ENCODE measurements around the gene TMEM132E. TPM values are rescaled to one million over a fixed set of nuclear protein-coding genes. Genes with fewer than 3 reads are reported as not detected.

TMEM132E gene
- total RNA-seq, 2 donors from 2014 or later, result 0.24 to 0.26 TPM

DNA sequence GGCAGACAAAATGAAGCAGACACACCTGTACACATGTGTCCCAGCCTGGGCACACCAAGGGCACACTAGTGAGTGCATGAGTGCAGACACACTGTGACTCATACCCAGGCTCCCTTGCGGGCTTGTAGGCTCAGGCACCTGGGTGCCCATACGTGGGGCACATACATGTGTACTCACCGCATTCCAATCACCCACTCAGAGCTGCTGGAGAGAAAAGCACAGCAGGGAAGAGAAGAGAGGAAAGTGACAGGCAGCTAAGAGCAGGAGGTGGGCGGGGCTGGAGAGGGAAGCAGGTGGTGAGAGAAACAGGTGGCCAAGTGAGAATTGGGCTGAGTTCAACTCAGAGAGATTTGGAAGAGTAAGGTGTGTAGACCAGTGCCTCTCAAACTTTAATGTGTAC lies 54.0 kb downstream of the TMEM132E start:
- Histone ChIP-seq H3K27me3 (no peaks in the 10 kb centered on the region), H3K4me1 (peaks cover 0 to 8% of the 10 kb centered on the region in 2 donors), H3K36me3 (no peaks in the 10 kb centered on the region), H3K9me3 (no peaks in the 10 kb centered on the region), H3K4me3 (no peak overlapping the region), H3K27ac (no peak overlapping the region)
- TF ChIP-seq, protein P1, sequence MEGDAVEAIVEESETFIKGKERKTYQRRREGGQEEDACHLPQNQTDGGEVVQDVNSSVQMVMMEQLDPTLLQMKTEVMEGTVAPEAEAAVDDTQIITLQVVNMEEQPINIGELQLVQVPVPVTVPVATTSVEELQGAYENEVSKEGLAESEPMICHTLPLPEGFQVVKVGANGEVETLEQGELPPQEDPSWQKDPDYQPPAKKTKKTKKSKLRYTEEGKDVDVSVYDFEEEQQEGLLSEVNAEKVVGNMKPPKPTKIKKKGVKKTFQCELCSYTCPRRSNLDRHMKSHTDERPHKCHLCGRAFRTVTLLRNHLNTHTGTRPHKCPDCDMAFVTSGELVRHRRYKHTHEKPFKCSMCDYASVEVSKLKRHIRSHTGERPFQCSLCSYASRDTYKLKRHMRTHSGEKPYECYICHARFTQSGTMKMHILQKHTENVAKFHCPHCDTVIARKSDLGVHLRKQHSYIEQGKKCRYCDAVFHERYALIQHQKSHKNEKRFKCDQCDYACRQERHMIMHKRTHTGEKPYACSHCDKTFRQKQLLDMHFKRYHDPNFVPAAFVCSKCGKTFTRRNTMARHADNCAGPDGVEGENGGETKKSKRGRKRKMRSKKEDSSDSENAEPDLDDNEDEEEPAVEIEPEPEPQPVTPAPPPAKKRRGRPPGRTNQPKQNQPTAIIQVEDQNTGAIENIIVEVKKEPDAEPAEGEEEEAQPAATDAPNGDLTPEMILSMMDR (IDR thresholded peaks at IDR 0.05), result no peak
- DNase-seq (ENCODE audit: low spot score), result no peak

DNA sequence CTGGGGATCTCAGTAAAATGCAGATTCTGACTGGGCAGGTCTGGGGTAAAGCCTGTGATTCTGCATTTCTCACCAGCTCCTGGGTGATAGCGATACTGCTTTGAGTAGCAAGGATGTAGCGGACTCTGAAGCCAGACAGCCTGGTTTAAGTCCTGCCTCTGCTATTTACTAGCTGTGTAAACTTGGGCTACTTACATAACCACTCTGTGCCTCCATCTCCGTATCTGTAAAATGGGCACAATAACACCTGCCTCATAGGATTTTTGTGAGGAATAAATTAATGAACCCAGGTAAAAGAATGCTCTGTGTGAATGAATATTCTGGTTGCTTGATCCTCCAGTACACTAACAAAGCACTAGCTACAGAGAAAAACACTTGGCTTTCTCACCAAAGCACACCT lies 54.4 kb downstream of the TMEM132E start:
- DNase-seq (ENCODE audit: low spot score), result no peak
- peaks cover 0 to 8% of the 10 kb centered on the region in 2 donors for H3K4me1 ChIP-seq
- no peaks in the 10 kb centered on the region for H3K27me3 ChIP-seq
- H3K9me3 ChIP-seq, result no peaks in the 10 kb centered on the region
- H3K4me3 ChIP-seq, result no peak overlapping the region
- H3K36me3 ChIP-seq, result no peaks in the 10 kb centered on the region
- no peak overlapping the region for H3K27ac ChIP-seq
- TF ChIP-seq, protein P1 (IDR thresholded peaks at IDR 0.05), result no peak

DNA sequence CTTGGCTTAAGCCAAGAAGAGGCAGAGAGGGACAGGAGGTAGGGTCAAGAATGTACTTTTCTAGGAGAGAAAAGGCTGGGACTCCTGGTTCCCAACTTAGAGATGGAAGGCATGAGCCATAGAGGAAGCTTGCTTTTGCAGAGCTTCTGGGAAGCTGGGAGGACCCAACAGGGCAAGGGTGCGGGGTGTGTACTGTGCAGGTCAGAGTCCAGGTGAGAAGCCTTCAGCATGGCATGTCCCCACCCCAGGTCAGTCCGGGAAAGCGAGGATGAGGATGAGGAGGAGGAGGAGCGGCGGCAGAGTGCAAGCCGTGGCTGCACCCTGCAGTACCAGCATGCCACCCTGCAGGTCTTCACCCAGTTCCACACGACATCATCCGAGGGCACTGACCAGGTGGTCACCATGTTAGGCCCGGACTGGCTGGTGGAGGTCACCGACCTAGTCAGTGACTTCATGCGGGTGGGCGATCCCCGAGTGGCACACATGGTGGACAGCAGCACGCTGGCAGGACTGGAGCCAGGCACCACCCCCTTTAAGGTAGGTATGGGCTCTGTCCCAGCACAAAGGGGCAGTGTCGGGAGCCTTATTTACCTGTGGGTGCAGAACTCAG lies 55.3 kb downstream of the TMEM132E start:
- Histone ChIP-seq H3K4me1 (peaks cover 0 to 8% of the 10 kb centered on the region in 2 donors), H3K27ac (no peak overlapping the region), H3K4me3 (no peak overlapping the region), H3K27me3 (no peaks in the 10 kb centered on the region), H3K36me3 (no peaks in the 10 kb centered on the region), H3K9me3 (no peaks in the 10 kb centered on the region)
- TF ChIP-seq, protein P1 (IDR thresholded peaks at IDR 0.05), result no peak
- no peak for DNase-seq (ENCODE audit: low spot score)

DNA sequence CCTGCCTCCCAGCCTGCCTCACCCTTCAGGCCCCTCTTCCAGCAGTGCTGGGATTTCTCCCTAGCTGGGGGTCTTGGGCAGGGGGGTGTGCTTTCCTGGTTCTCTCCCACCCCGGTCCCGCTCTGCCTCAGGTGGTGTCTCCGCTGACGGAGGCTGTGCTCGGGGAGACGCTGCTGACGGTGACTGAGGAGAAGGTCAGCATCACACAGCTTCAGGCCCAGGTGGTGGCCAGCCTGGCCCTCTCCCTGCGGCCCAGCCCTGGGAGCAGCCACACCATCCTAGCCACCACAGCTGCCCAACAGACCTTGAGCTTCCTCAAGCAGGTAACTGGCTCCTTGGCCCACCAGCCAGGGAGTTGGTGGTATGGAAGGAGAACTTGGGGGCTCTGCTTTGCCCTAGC lies 56.5 kb downstream of the TMEM132E start:
- TF ChIP-seq, protein P1 (IDR thresholded peaks at IDR 0.05), result no peak
- H3K9me3 ChIP-seq, result no peaks in the 10 kb centered on the region

DNA sequence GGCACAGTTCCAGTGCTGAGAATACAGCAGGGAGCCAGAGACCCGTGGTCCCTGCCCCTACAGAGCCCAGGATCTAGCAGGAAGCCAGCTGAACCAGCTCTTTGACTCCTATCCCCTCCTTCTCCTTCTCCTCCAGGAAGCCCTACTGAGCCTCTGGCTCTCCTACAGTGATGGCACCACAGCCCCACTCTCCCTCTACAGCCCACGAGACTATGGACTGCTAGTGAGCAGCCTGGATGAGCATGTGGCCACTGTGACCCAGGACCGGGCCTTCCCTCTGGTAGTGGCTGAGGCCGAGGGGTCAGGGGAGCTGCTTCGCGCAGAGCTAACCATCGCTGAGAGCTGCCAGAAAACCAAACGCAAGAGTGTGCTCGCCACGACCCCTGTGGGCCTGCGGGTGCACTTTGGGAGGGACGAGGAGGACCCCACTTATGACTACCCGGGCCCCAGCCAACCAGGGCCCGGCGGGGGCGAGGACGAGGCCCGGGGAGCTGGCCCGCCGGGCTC lies 57.7 kb downstream of the TMEM132E start:
- Histone ChIP-seq H3K36me3 (no peaks in the 10 kb centered on the region), H3K27ac (no peak overlapping the region), H3K27me3 (no peaks in the 10 kb centered on the region), H3K4me1 (peaks cover 0 to 8% of the 10 kb centered on the region in 2 donors), H3K4me3 (peak overlapping the region in 1 of 2 donors; percentile 48), H3K9me3 (no peaks in the 10 kb centered on the region)
- DNase-seq (ENCODE audit: low spot score), result no peak
- TF ChIP-seq, protein P1 (IDR thresholded peaks at IDR 0.05), result no peak

More for the DNA sequence above, 56.5 kb downstream of the TMEM132E start:
- Histone ChIP-seq H3K4me3 (no peak overlapping the region), H3K36me3 (no peaks in the 10 kb centered on the region), H3K27me3 (no peaks in the 10 kb centered on the region), H3K27ac (no peak overlapping the region), H3K4me1 (peaks cover 0 to 8% of the 10 kb centered on the region in 2 donors)
- no peak for DNase-seq (ENCODE audit: low spot score)
